ENCODE data around the gene LHX6.
A peak's percentile ranks its signal among the peaks of the same experiment; 100 is the strongest.

Gene LHX6

DNA sequence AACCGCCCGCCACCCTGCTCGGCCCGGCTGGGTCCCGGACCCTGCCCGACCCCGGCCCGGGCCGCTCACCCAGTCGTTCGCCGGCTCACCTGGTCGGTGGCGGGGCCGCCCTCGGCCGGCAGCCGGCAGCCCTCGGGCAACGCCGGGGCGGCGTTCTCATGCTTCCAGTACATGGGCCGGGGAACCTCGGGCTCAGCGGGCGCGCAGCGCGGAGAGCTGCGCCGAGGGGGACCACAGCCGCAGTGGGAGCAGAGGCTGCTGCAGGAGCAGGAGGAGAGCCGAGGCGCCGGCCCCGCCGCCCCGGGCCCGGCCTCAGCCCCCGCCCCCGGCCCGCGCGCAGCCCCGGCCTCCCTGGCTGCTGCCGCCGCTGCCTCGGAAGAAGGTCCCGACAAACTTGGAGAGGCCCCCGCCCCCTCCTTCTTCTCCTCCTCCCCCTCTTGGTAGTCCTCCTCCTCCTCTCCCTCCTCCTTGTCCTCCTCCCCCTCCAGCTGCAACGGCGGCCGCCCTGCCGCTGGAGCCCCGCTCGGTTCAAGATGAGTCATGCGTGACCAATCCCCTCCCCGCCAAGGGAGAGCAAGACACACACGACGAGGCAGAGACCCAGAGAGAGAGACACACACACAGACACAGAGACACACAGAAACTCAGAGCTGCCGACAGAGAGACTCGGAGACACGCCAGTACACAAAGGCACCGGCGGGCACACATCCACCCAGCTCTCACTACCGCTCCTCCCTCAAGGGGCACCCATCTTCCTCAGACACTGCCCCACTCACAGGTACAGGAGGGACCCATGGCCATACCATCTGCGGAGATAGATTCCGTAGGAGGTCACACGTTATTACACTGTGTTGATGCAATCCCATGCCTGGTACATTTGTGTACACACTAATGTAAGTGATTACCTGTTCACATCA, at the start of gene LHX6:
LHX6 (minus strand) TSS at position 390 of the 917 bp plus-strand sequence; CDS start at position 173, 217 bp downstream.
- no peak for DNase-seq (ENCODE audit: low read depth in 2 of 2)

DNA sequence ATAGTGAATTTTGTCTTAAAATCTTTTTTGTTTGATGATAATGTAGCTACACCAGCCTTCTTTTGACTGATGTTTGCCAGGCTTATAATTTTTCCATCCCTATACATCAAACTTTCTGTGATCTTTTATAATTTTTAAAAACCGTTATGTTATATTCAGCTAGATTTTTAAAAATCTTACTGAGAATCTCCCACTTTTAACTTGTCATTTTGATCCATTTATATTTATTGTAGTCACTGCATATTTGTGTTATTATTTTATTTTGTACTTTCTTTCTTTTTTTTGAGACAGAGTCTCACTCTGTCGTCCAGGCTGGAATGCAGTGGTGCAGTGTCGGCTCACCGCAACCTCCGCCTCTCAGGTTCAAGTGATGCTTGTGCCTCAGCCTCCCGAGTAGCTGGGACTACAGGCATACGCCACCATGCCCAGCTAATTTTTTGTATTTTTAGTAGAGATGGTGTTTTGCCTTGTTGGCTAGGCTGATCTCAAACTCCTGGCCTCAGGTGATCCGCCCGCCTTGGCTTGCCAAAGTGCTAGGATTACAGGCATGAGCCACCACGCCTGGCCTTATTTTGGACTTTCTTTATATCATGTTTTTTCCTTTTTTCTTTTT, 48.6 kb upstream of the LHX6 start:
- DNase-seq (ENCODE audit: low read depth in 2 of 2), result no peak

DNA sequence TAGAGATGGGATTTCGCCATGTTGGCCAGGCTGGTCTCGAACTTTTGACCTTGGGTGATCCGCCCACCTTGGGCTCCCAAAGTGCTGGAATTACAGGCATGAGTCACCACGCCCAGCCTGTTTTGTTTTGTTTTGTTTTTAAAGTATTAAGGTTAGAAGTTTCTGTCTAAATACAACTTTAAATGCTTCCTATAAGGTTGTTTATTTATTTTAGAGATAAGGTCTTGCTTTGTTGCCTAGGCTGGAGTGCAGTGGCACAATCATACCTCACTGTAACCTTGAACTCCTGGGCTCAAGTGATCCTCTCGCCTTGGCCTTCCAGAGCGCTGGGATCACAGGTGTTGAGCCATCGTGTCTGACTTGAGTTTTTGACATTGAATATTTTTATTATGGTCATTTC, 47.3 kb upstream of the LHX6 start:
- no peak for DNase-seq (ENCODE audit: low read depth in 2 of 2)

DNA sequence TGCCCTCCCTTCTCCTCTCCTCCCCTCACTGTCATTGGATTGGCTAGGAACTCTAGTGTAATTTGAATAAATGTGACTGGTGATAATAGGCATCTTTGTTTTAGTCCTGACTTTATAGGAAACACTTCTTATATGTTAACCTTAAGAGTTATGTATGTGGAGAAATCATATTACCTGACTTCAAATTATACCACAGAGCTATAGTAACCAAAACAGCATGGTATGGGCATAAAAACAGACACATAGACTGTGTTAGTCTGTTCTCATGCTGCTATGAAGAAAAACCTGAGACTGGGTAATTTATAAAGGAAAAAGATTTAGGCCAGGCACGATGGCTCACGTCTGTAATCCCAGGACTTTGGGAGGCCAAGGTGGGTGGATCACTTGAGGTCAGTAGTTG, 45.3 kb upstream of the LHX6 start:
- no peak for DNase-seq (ENCODE audit: low read depth in 2 of 2)

DNA sequence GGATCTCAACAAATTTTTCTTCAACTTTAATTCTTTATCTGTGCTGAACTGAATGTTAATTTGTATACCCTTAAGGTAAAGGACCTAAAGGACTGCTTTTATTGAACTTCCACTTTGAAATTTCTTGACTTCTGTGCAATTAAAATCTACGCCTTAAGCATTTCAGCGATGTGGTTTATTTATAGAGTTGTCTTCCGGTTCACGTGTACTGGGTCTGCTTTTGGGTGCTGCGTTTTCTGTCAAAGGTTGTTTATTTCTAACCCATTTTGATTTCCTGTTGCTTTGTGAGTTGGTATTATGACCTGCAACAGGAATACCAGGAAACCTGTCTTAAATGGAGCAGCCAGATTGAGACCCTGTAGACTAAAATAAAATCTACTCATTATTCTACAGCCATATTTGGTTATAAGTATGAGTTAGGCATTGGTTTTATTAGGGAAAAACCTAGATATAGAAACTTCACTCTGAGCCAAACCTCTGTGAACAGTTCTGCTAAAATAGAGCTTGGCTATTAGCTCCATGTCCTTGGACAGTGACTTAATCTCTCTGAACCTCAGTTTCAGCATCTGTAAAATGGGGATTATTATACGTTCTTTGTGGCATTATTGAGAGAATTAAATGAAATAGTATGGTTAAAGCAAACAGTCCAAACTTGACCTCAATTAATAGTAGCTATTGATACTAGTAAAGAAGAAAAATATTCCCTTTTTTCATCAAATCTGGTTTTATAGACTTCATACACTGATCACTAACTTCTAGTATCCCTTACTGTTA, 39.5 kb upstream of the LHX6 start:
- no peak for DNase-seq (ENCODE audit: low read depth in 2 of 2)

DNA sequence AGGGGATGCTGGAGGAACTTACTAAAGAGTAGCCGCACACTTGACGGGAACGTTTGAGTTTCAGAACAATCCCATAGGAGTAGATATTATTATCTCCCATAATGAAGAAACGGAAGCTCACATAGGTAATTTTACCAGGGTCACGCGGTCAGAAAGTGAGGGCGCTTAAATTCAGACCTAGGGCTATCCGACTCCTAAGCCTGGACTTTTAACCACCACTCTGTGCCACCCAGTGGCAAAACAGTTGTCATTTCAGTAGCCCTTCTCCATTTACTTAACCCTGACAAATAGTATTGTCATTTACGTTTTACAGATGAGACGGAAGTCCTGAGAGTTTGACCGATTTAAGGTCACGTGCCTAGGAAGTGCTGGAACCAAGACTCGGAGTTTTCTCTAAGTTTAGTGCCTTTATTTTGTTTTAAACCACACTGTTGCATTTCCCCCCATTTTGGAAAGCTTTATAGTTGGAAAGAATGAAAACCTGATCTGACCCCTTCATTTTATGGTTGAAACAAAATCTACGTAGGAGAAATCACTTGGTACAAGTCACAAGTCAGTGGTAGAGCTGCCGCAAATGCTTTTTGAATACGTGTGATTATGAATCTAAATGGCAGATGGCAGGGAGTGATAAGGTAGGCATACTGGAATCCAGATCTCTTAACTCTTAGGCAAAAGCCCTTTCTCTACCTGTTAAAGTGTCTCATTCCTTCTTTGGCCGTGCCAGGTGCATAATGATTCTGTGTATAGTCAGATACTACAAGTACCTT, 36.6 kb upstream of the LHX6 start:
- no peak for DNase-seq (ENCODE audit: low read depth in 2 of 2)

DNA sequence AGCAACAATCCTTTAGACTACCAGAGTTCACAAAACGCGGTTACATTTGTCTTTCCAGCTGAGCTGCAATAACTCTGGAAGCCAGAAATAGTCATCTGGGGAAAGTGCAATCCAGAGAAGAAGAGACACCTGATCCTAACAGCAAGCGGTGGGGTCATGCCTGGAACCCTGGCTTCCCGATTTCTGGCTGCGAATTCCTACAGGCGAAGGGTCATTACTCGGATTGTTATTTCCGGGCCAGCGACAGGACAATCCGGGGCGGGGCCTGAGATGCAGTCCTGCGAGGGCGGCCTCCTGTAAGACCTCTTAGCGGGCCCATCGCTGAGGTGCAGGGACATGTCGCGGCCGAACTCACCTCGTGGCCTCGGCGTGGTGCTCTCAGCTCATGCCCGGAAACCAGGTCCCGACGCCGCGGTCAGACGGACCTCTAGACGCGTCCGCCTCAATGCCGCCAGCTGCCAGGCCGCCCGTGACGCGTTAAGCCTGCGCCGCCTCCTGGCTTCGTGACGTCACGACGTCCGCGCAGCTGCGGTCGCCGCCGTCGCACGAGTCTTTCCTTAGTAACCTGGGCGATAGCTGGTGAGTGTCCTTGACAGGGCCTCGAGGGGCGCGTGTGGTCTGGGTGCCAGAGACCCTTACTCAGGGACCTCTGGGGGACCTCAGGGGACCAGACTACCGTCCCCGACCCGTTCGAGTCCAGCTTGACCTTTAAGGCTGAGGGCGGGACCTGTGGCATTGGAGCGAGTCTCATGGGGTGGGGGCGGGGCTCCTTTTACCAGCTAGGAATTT, 35.8 kb upstream of the LHX6 start, which contains the start of the genes MRRF and RBM18:
MRRF (plus strand) TSS at position 523 of the 789 bp plus-strand sequence. CDS start 6,010 bp downstream, outside the sequence.
RBM18 (minus strand) TSS at position 481 of the 789 bp plus-strand sequence. CDS start 3,348 bp downstream, outside the sequence.
- DNase-seq (ENCODE audit: low read depth in 2 of 2), result peak; percentile 79 to 84

DNA sequence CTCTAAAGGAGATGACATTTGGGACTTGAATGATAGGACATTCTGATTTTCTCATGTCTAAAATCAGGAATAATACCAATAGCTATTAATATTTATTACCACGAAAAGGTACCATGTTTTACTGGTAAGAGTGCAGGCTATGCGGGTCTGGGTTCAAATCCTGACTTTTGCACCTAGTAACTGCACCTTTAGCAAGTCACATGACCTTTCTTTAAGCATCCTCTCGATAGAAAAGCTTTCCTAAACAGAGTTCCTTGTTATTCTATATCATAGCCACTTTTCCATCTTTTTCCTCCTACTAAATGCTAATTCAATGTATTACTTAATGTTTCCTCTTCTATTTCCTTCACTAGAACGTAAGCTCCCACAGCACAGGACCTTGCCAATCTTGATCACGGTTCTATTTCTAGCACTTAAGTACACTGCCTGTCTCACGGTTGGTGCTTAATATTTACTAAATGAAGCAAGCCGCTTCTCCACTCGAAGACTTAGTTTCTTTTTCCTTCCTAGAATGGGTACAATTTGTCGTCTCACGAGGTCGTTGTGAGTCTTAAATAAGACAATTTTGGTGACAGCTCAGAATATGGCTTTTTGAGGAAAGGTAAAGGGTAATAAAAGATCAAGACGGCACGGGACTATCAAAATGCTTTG, 35.1 kb upstream of the LHX6 start:
- DNase-seq (ENCODE audit: low read depth in 2 of 2), result no peak

DNA sequence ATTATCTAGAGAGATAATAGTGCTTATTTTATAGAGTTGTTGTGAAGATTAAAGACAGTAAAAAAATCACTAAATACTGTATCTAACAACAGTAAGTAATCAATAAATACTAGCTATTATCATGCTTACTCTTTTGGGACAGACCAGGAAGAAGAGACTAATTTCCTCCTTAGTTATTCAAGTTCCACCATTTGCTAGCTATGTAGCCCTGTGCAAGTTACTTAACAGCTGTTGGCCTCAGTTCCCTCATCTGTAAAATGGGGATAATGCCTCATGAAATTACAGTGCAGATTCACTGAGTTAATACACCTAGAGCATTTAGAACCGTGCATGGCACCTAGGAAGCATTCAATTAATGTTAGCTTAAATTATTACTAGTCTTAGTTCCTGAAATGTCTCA, 33.3 kb upstream of the LHX6 start:
- DNase-seq (ENCODE audit: low read depth in 2 of 2), result no peak

DNA sequence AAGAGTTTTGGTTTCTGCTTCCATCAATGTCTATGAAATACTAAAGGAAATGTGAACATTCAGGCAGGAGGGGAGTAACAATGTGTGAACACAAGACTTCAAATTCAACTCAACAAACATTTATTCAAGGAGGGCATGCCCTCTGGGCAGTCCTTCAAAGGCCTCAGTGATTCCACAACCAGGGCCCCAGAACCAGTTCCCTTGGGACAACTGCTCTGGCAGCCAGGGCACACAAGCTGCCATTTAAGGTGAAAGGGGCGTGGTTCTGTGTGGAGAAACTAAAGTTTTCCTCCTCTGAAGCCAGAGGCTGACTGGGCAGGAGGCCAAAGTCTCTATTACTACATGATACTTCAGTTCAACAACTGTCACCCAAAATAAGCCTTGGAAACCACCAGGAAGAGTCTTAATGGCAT, 32.7 kb upstream of the LHX6 start:
- DNase-seq (ENCODE audit: low read depth in 2 of 2), result no peak

DNA sequence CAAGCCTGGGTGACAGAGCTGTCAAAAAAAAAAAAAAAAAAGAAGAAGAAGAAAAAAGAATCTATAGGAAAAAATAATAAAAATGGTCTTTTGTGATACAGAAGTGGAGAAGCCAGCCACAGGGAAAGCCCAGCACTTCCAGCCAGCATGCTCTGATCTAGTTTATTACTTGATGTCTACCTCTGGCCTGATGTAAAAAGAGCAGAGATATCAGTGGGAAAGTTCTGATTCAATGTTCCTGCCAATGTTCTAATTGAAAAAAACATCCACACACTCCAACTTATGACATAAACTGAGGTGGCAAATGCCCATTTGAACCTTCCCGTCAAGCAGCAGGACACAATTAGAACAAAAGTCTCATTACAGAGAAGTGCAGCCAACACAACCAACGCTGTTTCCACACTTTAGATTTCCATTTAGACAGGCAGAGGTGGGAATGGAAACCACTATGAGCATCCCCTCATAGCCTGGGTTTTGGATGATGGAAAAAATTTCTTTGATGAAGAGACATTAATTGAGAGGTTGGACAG, 30.2 kb upstream of the LHX6 start:
- DNase-seq (ENCODE audit: low read depth in 2 of 2), result no peak

DNA sequence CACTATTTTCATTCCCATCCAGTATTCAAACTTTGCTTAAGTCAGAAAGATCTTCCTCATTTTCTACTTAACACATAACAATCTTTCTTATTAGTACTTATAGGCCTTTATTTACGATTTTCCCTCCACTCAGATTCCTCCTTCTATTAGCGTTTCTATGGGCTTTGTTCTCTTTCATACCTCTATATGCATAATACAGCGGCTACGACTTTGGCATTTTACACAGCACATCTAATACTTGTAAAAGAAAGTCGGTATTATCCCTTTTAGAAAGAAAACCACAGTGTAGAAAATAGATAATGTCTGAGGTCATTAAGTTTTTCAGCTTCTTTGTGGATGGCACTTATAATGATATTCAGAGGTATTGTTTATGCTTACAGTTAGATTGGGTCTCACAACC, 27.4 kb upstream of the LHX6 start:
- no peak for DNase-seq (ENCODE audit: low read depth in 2 of 2)

DNA sequence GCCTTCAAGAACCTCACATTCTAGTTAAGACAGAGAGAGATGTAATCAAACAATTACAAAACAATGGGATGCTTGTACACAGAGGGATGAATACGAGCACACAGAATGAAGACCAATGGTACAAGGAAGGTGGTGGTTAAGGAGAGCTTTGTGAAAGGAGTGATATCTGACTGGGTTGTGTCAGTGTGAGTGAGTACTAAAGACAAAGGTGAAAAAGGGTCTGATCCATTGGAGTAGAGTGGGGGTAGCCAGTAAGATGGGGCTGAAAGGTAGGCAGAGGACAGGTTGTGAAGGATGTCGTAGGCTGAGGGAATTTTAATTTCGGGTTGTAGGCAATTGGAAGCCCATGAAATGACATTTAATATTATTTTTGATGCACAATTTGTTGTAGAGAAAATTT, 26.0 kb upstream of the LHX6 start:
- DNase-seq (ENCODE audit: low read depth in 2 of 2), result no peak

DNA sequence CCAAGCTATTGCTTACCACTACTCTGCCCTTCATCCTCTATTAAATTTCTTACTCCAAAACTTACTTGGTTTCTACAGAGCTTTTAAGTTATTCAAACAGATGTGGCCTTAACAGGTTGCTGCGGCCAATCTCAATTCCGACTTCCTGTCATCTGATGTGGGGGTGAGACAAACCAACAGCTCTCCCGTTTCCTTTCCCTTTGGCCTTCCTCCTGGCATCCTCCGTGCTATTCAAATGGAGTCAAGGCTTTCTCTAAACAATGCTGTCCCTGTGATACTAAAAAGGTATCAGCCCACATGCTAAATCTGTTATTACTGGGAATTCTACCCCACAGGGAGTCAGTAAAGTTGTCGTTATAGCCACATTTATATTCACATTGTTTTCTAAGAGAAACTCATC, 24.0 kb upstream of the LHX6 start:
- DNase-seq (ENCODE audit: low read depth in 2 of 2), result no peak

DNA sequence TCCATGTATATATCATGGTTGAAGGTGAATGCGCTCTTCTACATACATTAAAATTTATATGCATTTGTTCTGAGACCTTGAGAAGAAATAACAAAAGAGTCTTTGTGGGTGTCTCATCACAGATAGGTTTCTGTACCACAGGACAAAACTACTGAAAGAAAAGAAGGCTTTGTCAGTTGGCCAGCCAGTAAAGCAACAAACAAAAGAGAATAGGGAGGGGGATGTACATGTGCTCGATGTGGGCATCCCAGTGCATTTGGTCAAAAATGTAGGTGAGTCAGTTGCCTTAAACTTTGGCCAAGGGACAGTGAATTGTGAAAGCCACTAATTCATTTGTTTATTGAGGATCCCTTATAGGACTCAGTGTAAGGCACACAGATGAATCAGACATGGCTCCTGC, 22.6 kb upstream of the LHX6 start:
- no peak for DNase-seq (ENCODE audit: low read depth in 2 of 2)

DNA sequence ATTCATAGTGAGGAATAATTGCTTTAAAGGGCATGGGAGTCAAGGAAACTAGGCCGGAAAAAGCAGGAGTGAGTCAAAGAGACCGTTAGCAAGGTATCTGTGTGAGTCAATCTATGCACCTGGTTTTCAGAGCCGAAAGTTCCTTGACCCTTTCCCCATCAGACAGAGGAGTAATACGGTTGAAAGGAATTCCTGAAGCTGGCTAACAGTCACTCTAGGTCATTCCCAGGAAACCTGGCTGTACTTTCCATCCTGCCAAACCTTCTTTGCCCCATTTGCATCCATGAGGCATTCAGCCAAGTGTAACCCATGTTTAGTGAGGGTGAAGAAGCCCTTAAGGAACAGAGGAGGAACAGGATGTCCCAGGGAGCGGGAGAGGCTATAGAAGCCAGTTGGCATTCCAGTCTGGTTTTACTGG, 19.7 kb upstream of the LHX6 start:
- no peak for DNase-seq (ENCODE audit: low read depth in 2 of 2)

DNA sequence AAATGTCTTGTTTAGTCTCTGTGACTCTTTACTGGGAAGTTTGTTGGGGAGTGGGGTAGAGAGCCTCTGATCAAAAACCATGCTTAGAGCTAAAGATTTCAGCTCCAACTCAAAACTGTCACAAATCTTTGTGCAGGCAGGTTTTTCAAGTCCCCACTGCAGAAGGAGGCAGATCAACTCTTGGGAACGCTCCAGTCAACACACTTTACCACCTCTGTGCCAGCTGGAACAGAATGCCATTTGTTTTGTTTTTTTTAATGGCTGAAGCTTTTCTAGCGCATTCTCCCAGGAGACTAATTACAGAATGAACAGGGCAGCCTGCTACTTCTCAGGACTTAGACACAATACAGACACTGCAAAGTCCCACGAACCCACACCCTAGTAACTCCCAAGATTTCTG, 17.9 kb upstream of the LHX6 start:
- DNase-seq (ENCODE audit: low read depth in 2 of 2), result no peak

DNA sequence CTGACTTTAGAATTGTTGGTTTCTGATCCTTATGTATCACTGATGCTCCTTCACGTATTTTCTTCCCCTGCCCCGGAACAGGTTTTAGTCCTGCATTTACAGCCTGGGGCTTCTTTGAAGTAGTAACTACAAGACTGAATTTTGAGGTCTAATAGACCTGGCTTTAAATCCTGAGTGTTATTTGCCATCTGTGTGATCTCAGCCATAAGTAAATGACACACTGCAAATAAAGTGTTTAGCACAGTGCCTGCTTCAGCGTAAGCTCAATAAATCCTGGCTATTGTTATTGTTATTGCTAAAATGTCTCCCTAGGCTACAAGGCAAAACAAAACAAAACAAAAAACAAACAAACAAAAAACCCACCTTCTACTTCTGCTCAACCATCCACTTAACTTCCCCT, 15.6 kb upstream of the LHX6 start:
- DNase-seq (ENCODE audit: low read depth in 2 of 2), result no peak

DNA sequence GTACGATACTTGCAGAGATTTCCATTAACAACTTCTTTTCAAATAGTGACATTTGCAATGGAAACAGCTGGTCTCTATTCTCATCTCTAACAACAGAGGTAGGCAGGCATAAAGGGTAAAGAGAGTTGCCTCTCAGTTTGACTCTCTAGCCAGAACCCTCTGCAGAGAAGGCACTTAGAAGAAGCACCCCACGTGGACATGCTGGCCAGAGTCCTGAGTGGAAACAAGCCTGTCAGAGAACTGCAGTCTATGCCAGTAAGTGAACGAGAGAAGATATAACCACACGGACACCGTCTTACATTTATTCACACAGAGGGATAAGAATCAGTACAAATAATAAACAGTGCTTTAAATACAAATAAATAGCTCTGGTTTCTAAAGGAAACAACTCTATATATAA, 11.0 kb upstream of the LHX6 start:
- DNase-seq (ENCODE audit: low read depth in 2 of 2), result no peak

DNA sequence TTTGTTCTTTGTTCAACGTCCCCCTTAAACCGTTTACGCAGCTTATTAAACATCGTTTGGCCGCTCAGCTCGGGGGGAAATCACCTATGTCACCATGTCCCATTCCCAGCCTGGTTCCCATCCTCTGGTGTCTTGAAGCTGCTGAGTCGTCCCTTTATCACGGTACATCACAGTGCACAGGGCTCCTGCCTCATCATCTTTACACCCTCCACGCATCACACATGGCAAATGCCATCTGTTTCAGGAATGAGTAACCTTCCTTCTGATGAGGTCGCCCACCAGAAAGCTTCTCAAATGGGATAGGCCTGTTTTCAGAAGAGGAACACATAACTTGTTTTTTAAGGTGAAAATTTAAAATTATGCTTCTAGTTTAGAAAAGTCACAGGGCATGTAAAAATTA, 7.9 kb upstream of the LHX6 start:
- no peak for DNase-seq (ENCODE audit: low read depth in 2 of 2)

Data from stimulated activated CD4-positive, alpha-beta T cell treated with anti-CD3 and anti-CD28 coated beads, Interleukin-12 subunit alpha, Interleukin-12 subunit beta, amount 100 ng/mL, for 24 hours (primary cell).